Measurements from ENCODE around the gene UNCX.

UNCX gene

GRCh38 chr7:1257221-1257620 lies 24.5 kb downstream of the UNCX start:
- no peaks in the 10 kb centered on the region for H3F3A ChIP-seq (ENCODE audit: insufficient read depth, low read length)
- peaks cover 80% of the 10 kb centered on the region for H3K27me3 ChIP-seq (replicated peaks; ENCODE audit: insufficient read depth, low read length)
- H2AFZ ChIP-seq (ENCODE audit: low read length) = no peak overlapping the region
- TF ChIP-seq CTCF (IDR thresholded peaks at IDR 0.05; ENCODE audit: low read length) = no peak
- TF ChIP-seq EZH2phosphoT487 (IDR thresholded peaks at IDR 0.05; ENCODE audit: low read length) = no peak
- no peak for TF ChIP-seq EZH2 (optimal IDR thresholded peaks at IDR 0.05; ENCODE audit: low read depth, low read length)
- no peaks in the 10 kb centered on the region for H3K36me3 ChIP-seq (replicated peaks; ENCODE audit: insufficient read depth, low read length)
- H3K79me2 ChIP-seq (ENCODE audit: low read length) = no peaks in the 10 kb centered on the region
- H3K9me3 ChIP-seq (replicated peaks; ENCODE audit: insufficient read depth, low read length) = no peaks in the 10 kb centered on the region
- H3K4me2 ChIP-seq (ENCODE audit: low read depth, low read length) = no peak overlapping the region
- DNase-seq = no peak
- H3K4me3 ChIP-seq (ENCODE audit: low read length) = no peak overlapping the region
- H3K9me2 ChIP-seq (replicated peaks; ENCODE audit: insufficient read depth, low read length) = no peaks in the 10 kb centered on the region
- no peaks in the 10 kb centered on the region for H3K4me1 ChIP-seq (ENCODE audit: low read length)
- no peaks in the 10 kb centered on the region for H4K20me1 ChIP-seq (ENCODE audit: insufficient read depth, low read length)
- no peak overlapping the region for H3K27ac ChIP-seq (ENCODE audit: low read length)
- no peak overlapping the region for H3K9ac ChIP-seq (ENCODE audit: low read length)

- H3F3A ChIP-seq (ENCODE audit: insufficient read depth, low read length) = no peaks in the 10 kb centered on the region
- no peaks in the 10 kb centered on the region for H4K20me1 ChIP-seq (ENCODE audit: insufficient read depth, low read length)
- no peak overlapping the region for H3K9ac ChIP-seq (ENCODE audit: low read length)
- DNase-seq = no peak
- no peak overlapping the region for H3K27ac ChIP-seq (ENCODE audit: low read length)
- H2AFZ ChIP-seq (ENCODE audit: low read length) = no peak overlapping the region
- no peaks in the 10 kb centered on the region for H3K9me2 ChIP-seq (replicated peaks; ENCODE audit: insufficient read depth, low read length)
- no peak overlapping the region for H3K4me2 ChIP-seq (ENCODE audit: low read depth, low read length)
- no peaks in the 10 kb centered on the region for H3K9me3 ChIP-seq (replicated peaks; ENCODE audit: insufficient read depth, low read length)
- no peak overlapping the region for H3K4me3 ChIP-seq (ENCODE audit: low read length)
- H3K27me3 ChIP-seq (replicated peaks; ENCODE audit: insufficient read depth, low read length) = peaks cover 80% of the 10 kb centered on the region
- no peaks in the 10 kb centered on the region for H3K4me1 ChIP-seq (ENCODE audit: low read length)
- TF ChIP-seq CTCF (IDR thresholded peaks at IDR 0.05; ENCODE audit: low read length) (no peak), EZH2 (optimal IDR thresholded peaks at IDR 0.05; ENCODE audit: low read depth, low read length) (no peak), EZH2phosphoT487 (IDR thresholded peaks at IDR 0.05; ENCODE audit: low read length) (no peak)
- H3K36me3 ChIP-seq (replicated peaks; ENCODE audit: insufficient read depth, low read length) = no peaks in the 10 kb centered on the region
- H3K79me2 ChIP-seq (ENCODE audit: low read length) = no peaks in the 10 kb centered on the region
These were observed 25.2 kb downstream of the UNCX start for GRCh38 chr7:1257863-1258262.

- TF ChIP-seq EZH2 (optimal IDR thresholded peaks at IDR 0.05; ENCODE audit: low read depth, low read length) (no peak), CTCF (IDR thresholded peaks at IDR 0.05; ENCODE audit: low read length) (no peak), EZH2phosphoT487 (IDR thresholded peaks at IDR 0.05; ENCODE audit: low read length) (no peak)
- no peaks in the 10 kb centered on the region for H3K79me2 ChIP-seq (ENCODE audit: low read length)
- H3F3A ChIP-seq (ENCODE audit: insufficient read depth, low read length) = no peaks in the 10 kb centered on the region
- H3K9me3 ChIP-seq (replicated peaks; ENCODE audit: insufficient read depth, low read length) = no peaks in the 10 kb centered on the region
- no peak for DNase-seq
- H3K4me2 ChIP-seq (ENCODE audit: low read depth, low read length) = no peak overlapping the region
- no peaks in the 10 kb centered on the region for H3K9me2 ChIP-seq (replicated peaks; ENCODE audit: insufficient read depth, low read length)
- H3K4me1 ChIP-seq (ENCODE audit: low read length) = no peaks in the 10 kb centered on the region
- no peak overlapping the region for H3K27ac ChIP-seq (ENCODE audit: low read length)
- no peaks in the 10 kb centered on the region for H4K20me1 ChIP-seq (ENCODE audit: insufficient read depth, low read length)
- H3K4me3 ChIP-seq (ENCODE audit: low read length) = no peak overlapping the region
- no peak overlapping the region for H3K9ac ChIP-seq (ENCODE audit: low read length)
- no peak overlapping the region for H2AFZ ChIP-seq (ENCODE audit: low read length)
- peaks cover 81% of the 10 kb centered on the region for H3K27me3 ChIP-seq (replicated peaks; ENCODE audit: insufficient read depth, low read length)
- H3K36me3 ChIP-seq (replicated peaks; ENCODE audit: insufficient read depth, low read length) = no peaks in the 10 kb centered on the region
These were observed 27.1 kb downstream of the UNCX start for GRCh38 chr7:1259621-1260243.
